Measurements from ENCODE around the gene BTG2.

Gene BTG2

GRCh38 chr1:203342192-203342940 is 37.0 kb downstream of the BTG2 start:
- DNase-seq (ENCODE audit: low spot score) = peak; percentile 44

GRCh38 chr1:203343956-203344754 is 38.8 kb downstream of the BTG2 start:
- DNase-seq (ENCODE audit: low spot score) = no peak

DNA sequence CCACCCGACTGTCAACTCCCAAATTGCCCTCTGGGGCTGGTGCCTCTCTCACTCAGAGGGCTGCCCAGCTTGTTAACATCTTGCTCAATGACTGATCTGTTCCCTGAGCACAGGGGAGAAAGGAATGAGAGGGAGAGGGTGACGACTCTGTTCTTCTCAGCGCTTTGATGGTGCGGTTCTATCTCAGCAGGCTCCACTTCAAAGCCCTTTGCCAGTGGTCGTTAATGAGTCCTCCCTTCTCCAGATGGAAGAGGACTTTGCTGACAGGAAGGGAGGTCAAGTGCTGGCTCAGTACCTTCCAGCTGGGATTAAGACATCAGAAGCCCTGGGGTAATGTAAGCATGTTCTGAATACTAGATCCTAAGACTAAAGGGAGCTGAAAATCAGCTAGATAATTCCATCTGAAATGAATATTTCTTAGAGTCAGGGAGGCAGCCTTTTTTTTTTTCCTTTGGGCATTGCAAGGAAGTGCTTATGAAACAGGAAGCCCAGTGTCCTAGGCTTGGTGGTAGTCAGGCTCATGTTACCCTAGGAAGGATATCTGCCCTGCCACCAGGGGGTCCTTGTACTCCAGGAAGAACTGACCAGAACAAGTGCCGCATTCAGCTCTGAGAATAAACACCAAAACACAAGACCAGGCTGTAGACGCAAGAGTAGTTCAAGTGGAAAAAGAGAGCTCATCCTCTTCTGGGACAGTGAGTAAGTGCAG is 40.9 kb downstream of the BTG2 start:
- DNase-seq (ENCODE audit: low spot score) = no peak

GRCh38 chr1:203346769-203347102 is 41.4 kb downstream of the BTG2 start:
- DNase-seq (ENCODE audit: low spot score) = no peak

GRCh38 chr1:203349166-203349565 is 43.8 kb downstream of the BTG2 start:
- no peak for DNase-seq (ENCODE audit: low spot score)

- DNase-seq (ENCODE audit: low spot score) = no peak
Observed at GRCh38 chr1:203349773-203350524, 44.6 kb downstream of the BTG2 start.

DNA sequence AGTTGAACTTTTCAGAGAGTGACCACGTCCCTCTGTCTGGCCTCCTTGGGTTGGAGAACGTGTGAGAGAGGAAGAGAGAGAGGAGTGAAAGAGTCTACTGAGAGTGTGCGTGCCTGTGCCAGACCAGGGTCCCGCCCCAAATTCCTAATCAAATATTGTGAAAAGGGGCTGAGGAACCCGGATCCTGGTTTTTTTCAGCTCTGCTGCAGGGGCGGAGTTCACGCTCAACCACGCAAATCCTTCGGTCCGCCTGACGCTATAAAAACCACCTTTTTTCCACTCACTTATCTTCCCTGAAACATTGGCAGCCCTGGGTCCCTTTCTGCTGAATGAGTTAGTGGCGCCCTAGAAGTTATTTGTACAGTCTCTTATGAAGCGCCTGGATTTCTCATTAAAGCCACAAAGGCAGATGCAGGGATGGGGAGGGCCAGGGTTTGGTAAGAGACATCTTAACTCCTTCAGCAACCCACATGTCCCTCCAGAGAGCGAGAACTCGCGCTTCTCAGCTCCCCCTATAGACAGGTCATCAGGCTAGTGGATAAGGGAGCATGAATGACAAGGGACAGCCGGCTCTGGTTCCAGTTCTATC is 45.8 kb downstream of the BTG2 start, which contains the start of gene FMOD:
Gene FMOD, minus strand, starts transcription at position 86 of the 589 bp plus-strand sequence. CDS start 2,852 bp downstream, outside the sequence.
- no peak for DNase-seq (ENCODE audit: low spot score)

GRCh38 chr1:203353486-203353885 is 48.2 kb downstream of the BTG2 start:
- DNase-seq (ENCODE audit: low spot score) = no peak

DNA sequence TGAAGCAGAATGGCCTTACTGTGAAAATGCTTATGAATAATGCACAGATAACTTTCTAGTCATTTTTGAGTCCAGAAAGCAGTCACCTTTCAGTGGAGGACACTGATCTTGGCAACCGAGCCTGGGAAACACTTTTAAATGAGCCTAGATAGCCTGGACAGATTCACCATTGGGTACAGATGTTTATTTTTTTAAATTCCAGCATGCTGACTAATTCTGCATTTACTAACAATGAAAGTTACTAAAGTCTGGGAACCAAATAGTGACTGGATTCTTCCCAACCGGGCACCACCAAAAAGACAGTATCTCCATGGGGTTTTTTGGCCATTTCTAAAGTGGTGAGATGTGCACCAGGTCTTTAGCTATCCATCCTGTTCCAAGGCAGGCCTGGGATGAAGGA is 48.9 kb downstream of the BTG2 start:
- no peak for DNase-seq (ENCODE audit: low spot score)

DNA sequence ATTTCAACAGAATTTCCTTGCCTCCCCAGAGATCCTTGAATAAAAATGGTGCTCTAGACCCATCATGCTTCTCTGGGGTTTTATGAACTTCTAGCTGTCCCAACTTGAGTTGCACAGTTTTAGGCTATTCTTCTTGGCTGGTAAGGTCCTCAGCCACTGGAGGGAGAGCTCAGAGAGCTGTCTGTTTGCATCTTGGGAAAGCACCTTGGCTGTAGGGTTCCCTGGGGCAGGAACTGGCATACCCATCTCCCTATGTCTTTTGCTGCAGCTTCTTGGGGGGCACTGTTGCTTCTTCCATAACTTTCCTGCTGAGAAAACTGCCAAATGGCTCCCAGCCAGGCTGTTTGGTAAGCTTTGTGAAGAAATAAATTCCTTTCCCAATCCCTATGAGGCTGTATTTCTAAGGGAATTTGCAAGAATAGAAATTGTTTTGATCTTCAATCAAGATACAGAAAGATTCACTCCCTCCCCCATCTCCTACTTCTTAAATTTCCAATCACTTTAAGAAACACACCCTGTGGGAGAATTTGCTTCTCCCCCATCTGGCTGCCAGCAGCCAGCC is 53.8 kb downstream of the BTG2 start:
- no peak for DNase-seq (ENCODE audit: low spot score)

Data from CD4-positive, alpha-beta T cell treated with Interleukin-15 for 4 hours (primary cell).